MM.1S (cell line): ENCODE measurements around the gene ADAMTS4.

Source experiments
- CTCF ChIP-seq: fragments of 300-600 bp; sonication (generic); IDR thresholded peaks from 2 replicates; pipeline ENCODE4 v1.5.1; 2016; ENCODE audit warnings: antibody characterized with exemption, low read length, mixed read lengths
- EZH2 ChIP-seq: fragments of 300-600 bp; sonication (generic); optimal IDR thresholded peaks from 2 replicates; pipeline ENCODE3; 2017; ENCODE audit warnings: low read depth, mild to moderate bottlenecking, antibody characterized with exemption, low read length, mixed read lengths
- EZH2phosphoT487 ChIP-seq: fragments of 300-600 bp; sonication (generic); IDR thresholded peaks from 2 replicates; pipeline ENCODE4 v1.6.1; 2018; ENCODE audit warnings: antibody characterized with exemption, low read length

DNA sequence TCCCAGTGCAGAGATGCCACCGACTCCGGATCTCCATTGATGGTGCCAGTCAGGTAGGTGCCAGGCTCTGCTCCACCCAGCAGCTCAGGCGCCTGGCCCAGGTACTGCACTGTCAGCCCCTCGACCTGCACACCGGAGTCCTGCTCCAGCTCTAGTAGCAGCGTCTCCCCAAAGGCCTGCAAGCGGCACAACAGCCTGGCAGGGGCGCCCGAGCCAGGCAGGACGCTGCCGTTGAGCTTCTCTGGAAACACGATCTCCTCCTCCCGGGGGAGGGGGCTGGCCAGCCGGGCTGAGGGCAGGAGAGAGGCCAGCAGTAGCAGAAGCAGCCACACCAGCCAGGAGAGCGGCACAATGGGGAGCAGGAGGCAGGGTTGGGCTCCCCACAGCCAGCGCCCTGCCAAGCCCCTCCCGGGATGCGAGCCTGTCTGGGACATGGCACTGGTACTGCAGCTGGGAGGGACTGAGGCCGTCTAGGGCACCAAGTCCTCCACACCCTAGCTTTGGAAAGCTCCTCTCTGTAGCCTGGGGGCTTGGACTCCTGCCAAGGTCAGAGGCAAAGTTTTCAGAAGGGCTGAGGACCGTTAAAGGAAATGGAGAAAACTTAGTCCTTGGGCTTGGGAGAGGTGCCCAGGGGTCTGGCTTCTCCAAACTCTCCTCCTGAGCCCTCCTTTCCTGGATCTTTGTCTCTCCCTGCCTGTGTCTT lies 509 bp downstream of the ADAMTS4 start:
- TF ChIP-seq CTCF (no peak), EZH2 (no peak), EZH2phosphoT487 (no peak)
